ENCODE data around the gene FBN2. TPM values are rescaled to one million over a fixed set of nuclear protein-coding genes. Genes with fewer than 3 reads are reported as not detected.

The FBN2 gene
- total RNA-seq, 1 donor from 2014 or later: 21.4 TPM

GRCh38 chr5:128263357-128263756 is 274.7 kb downstream of the FBN2 start:
- no peak for DNase-seq (ENCODE audit: extremely low read depth, low read depth, low spot score)

GRCh38 chr5:128262911-128263310 is 275.1 kb downstream of the FBN2 start:
- DNase-seq (ENCODE audit: extremely low read depth, low read depth, low spot score): no peak

DNA sequence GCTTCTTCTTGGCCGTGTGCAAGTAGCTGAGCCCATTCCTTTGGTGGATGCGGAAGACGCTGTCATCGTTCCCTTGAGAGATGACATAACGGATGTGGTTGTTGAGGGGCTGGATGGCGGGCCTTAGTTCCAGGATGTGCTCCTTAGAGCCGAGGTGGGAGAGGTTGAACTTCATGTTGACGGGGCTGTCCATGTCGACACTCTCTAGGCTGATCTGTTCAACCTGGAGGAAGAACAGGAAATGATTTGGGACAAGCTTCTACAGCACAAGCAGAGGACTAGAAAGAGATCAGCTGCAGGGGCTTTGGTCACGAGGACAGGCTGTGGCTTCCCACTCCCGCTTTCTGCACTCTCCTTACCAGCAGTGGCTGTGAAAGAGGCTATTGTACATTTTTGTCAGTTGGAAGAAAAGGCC is 278.4 kb downstream of the FBN2 start:
- DNase-seq (ENCODE audit: extremely low read depth, low read depth, low spot score): no peak

- no peak for DNase-seq (ENCODE audit: extremely low read depth, low read depth, low spot score)
These were observed 279.7 kb downstream of the FBN2 start for GRCh38 chr5:128258372-128258771.

GRCh38 chr5:128257076-128257475 is 281.0 kb downstream of the FBN2 start:
- no peak for DNase-seq (ENCODE audit: extremely low read depth, low read depth, low spot score)

GRCh38 chr5:128254789-128255188 is 283.3 kb downstream of the FBN2 start:
- no peak for DNase-seq (ENCODE audit: extremely low read depth, low read depth, low spot score)

DNA sequence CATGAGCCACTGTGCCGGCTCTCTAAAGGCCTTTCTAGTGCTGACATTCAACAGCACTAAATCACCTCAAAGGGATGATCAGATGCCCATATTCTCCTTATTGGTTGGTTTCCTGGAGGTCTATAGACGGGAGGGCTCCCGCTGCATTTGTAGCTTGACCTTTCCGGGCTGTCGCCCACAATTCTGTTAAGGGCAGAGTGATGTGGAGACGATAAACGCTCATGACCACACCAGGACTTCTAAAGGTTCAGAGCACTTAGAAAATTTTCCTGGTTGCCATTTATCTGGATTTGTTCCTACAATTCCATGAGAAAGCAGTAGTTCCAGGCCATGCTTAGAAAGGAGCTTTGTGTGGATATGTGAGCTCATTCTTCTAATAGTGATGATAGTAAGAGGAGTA is 284.2 kb downstream of the FBN2 start:
- no peak for DNase-seq (ENCODE audit: extremely low read depth, low read depth, low spot score)

- DNase-seq (ENCODE audit: extremely low read depth, low read depth, low spot score): no peak
These were observed 284.9 kb downstream of the FBN2 start for GRCh38 chr5:128253161-128253560.

DNA sequence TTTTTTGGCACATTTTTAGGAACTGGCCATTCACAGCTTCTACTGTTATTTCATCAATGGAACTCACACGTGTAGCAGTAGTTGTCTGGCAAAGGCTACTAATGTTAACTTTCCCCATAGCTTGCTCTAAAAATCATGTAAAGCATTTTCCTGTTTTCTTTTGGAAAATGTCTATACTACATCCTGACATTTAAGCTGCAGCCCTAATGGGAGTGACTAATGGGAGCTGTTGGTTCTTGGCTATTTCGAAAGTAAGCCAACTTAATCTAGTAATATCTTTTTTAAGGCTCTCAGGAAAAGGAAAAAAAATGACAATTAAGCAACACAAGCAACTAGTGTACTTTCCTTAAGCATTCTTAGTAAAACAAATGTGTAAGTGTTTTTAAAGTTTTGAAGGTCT is 285.3 kb downstream of the FBN2 start:
- DNase-seq (ENCODE audit: extremely low read depth, low read depth, low spot score): no peak

- no peak for DNase-seq (ENCODE audit: extremely low read depth, low read depth, low spot score)
These were observed 285.8 kb downstream of the FBN2 start for GRCh38 chr5:128252196-128252595.

- DNase-seq (ENCODE audit: extremely low read depth, low read depth, low spot score): no peak
These were observed 292.1 kb downstream of the FBN2 start for GRCh38 chr5:128245974-128246373.

GRCh38 chr5:128243958-128244582 is 294.0 kb downstream of the FBN2 start:
- no peak for DNase-seq (ENCODE audit: extremely low read depth, low read depth, low spot score)

GRCh38 chr5:128241051-128241695 is 296.9 kb downstream of the FBN2 start:
- no peak for DNase-seq (ENCODE audit: extremely low read depth, low read depth, low spot score)

DNA sequence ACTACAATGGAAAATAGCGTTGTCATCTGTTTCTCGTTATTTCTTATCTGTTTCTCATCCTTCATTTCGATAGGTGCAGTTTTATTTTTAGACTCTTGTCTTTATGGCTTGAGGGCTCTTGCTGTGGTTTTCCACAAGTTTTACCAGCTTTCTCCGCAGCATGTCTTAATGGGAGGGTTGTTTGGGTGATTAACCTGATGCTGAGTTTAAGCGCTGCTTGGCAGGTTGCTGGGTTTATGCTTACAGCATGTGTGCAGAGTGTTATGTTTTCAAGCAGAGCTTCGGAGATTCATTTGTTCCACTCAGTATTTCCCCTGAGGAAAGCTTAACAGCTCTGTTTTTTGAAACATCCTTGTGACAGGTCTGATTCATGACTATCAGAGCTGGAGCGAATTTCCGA is 300.5 kb downstream of the FBN2 start:
- DNase-seq (ENCODE audit: extremely low read depth, low read depth, low spot score): no peak

DNA sequence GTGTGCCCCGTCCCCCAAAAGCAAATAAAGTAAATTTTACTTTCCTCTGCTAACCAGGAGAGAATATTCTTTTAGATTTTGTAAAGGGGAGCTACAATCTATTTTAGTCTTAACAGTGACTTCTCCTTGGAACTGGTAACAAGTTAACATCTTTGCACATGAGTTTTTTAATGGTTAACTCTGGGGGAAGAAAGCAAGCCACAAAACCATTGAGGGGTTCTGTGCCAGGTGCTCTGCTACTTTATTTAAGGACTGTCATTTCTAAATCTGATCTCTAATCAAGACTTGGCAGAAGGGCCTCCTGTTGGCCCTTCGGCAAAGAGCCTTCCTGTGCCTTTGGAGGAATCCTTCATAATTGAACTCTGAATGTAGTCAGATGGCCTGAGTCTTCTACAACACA is 301.0 kb downstream of the FBN2 start:
- no peak for DNase-seq (ENCODE audit: extremely low read depth, low read depth, low spot score)

- DNase-seq (ENCODE audit: extremely low read depth, low read depth, low spot score): no peak
These were observed 301.7 kb downstream of the FBN2 start for GRCh38 chr5:128236334-128236733.

DNA sequence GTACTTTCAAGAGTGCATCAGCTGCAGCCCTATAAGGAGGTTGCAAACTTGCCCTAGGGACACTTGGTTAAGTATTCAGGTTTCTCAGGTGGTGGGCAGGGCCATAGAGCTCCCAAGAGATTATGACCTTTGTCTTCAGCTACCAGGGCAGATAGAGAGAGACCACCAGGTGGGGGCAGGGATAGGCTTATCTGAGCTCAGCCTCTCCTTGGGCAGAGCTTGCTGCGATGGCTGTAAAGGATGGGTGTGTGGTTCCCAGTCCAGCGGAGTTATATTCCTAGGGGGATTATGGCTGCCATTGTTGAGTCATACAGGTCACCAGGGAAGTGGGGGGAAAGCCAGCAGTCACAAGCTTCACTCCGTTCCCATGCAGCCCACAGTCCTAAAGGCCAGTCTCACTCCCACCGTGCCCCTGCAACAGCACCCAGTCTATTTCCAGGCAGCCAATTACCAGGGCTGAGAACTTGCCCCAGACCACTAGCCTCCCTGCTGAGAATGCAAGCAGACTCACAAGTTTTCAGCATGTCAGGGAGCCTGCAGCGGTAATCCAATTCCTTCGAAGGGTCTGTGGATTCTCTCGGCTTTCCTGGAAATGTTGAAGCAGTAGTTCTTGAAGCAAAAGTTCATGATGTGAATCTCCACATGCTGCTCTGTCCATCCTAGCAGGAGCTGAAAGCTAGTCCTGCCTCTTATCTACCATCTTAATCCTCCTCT is 303.0 kb downstream of the FBN2 start:
- no peak for DNase-seq (ENCODE audit: extremely low read depth, low read depth, low spot score)

- DNase-seq (ENCODE audit: extremely low read depth, low read depth, low spot score): no peak
These were observed 309.5 kb downstream of the FBN2 start for GRCh38 chr5:128228521-128228920.

GRCh38 chr5:128228008-128228407 is 310.0 kb downstream of the FBN2 start:
- DNase-seq (ENCODE audit: extremely low read depth, low read depth, low spot score): no peak

GRCh38 chr5:128225245-128226030 is 312.6 kb downstream of the FBN2 start:
- no peak for DNase-seq (ENCODE audit: extremely low read depth, low read depth, low spot score)

DNA sequence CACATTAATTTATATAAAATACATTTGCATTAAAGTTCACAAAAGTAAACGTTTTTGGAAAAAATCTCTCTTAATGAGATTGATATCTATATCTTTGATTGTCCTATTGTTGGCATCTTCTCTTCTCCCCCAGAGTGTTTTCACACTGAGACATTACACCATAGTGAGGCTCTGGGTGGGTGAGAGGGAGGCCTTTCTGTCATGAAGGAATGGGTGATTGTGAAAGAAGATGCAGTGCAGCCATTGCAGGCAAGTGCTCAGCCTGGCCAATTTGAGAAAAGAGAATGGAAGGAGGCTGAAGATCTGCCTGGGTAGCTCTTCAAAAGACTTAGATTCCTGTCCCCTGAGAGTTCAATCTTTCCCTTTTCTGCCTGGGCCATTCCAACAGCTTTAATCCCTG is 313.7 kb downstream of the FBN2 start:
- no peak for DNase-seq (ENCODE audit: extremely low read depth, low read depth, low spot score)

Data from glomerular endothelial cell (primary cell).